Measurements from ENCODE around the gene MST1R.
A peak's percentile ranks its signal among the peaks of the same experiment; 100 is the strongest.

Gene MST1R

GRCh38 chr3:49930922-49931321 is 27.2 kb upstream of the MST1R start:
- no peak for DNase-seq (ENCODE audit: low read depth)
- no peak overlapping the region for H3K4me3 ChIP-seq (ENCODE audit: low read depth, low read length)
- no peak for TF ChIP-seq CTCF (IDR thresholded peaks at IDR 0.05; ENCODE audit: low read depth, low read length, missing control alignments)

- TF ChIP-seq CTCF (IDR thresholded peaks at IDR 0.05; ENCODE audit: low read depth, low read length, missing control alignments) = no peak
- H3K4me3 ChIP-seq (ENCODE audit: low read depth, low read length) = peak overlapping the region; percentile 97
- DNase-seq (ENCODE audit: low read depth) = no peak
Observed at GRCh38 chr3:49930168-49930690, 26.6 kb upstream of the MST1R start.

GRCh38 chr3:49929291-49930167 is 25.9 kb upstream of the MST1R start, which contains the start of gene MON1A:
TSS of gene MON1A (minus strand) at chr3:49929811. CDS start at chr3:49913346, 16,465 bp downstream.
- TF ChIP-seq CTCF (IDR thresholded peaks at IDR 0.05; ENCODE audit: low read depth, low read length, missing control alignments) = peak; percentile 25
- peak within 1 kb of the TSS; percentile 97 for H3K4me3 ChIP-seq (ENCODE audit: low read depth, low read length)
- peak; percentile 69 for DNase-seq (ENCODE audit: low read depth)

GRCh38 chr3:49928481-49929017 is 24.9 kb upstream of the MST1R start:
- TF ChIP-seq CTCF (IDR thresholded peaks at IDR 0.05; ENCODE audit: low read depth, low read length, missing control alignments) = no peak

GRCh38 chr3:49927798-49928197 is 24.1 kb upstream of the MST1R start:
- no peak for TF ChIP-seq CTCF (IDR thresholded peaks at IDR 0.05; ENCODE audit: low read depth, low read length, missing control alignments)
- no peak for DNase-seq (ENCODE audit: low read depth)
- no peak overlapping the region for H3K4me3 ChIP-seq (ENCODE audit: low read depth, low read length)

More at GRCh38 chr3:49928481-49929017, 24.9 kb upstream of the MST1R start:
- DNase-seq (ENCODE audit: low read depth) = no peak
- H3K4me3 ChIP-seq (ENCODE audit: low read depth, low read length) = no peak overlapping the region; the same call in 1 of the 2 replicates

- no peak for DNase-seq (ENCODE audit: low read depth)
- H3K4me3 ChIP-seq (ENCODE audit: low read depth, low read length) = no peak overlapping the region
Observed at GRCh38 chr3:49926117-49926728, 22.6 kb upstream of the MST1R start.

More at GRCh38 chr3:49926117-49926728, 22.6 kb upstream of the MST1R start:
- TF ChIP-seq CTCF (IDR thresholded peaks at IDR 0.05; ENCODE audit: low read depth, low read length, missing control alignments) = no peak

All from GM12864 (cell line).